HEK293T (cell line): ENCODE data around the gene CTPS1.

Experiments used
- CTCF ChIA-PET: fragments of 350-600 bp; formaldehyde crosslinking; extraction: SDS; loops from one replicate; lab custom pipeline; 2021; ENCODE audit warnings: antibody characterized with exemption, inconsistent platforms; lab: Yijun Ruan, JAX
- POLR2A ChIA-PET: fragments of 350-600 bp; formaldehyde crosslinking; extraction: SDS; loops from one replicate; lab custom pipeline; 2020; ENCODE audit warnings: antibody characterized with exemption, inconsistent platforms; lab: Yijun Ruan, JAX
- DNase-seq: peaks from one replicate; pipeline ENCODE4 v3.0.0; 2012; ENCODE audit warnings: mixed read lengths; ENCODE audit errors: extremely low spot score
- ARNT ChIP-seq: fragments of 450-650 bp; IDR thresholded peaks from 2 replicates; pipeline ENCODE4 v1.6.1; 2017; ENCODE audit warnings: mild to moderate bottlenecking
- BHLHE40 ChIP-seq: fragments of 450-650 bp; IDR thresholded peaks from 2 replicates; pipeline ENCODE4 v1.6.1; 2016; ENCODE audit warnings: mild to moderate bottlenecking, moderate library complexity, borderline replicate concordance
- CTBP1 ChIP-seq: fragments of 450-650 bp; IDR thresholded peaks from 2 replicates; pipeline ENCODE4 v1.6.1; 2016; ENCODE audit warnings: borderline replicate concordance
- ELF4 ChIP-seq: fragments of 450-650 bp; IDR thresholded peaks from 2 replicates; pipeline ENCODE4 v1.6.1; 2017; ENCODE audit warnings: antibody characterized with exemption
- FOXA1 ChIP-seq: fragments of 450-650 bp; IDR thresholded peaks from 2 replicates; pipeline ENCODE4 v1.6.1; 2016; ENCODE audit warnings: mild to moderate bottlenecking
- FOXK2 ChIP-seq: fragments of 450-650 bp; IDR thresholded peaks from 2 replicates; pipeline ENCODE4 v1.6.1; 2016; ENCODE audit warnings: mild to moderate bottlenecking
- FOXM1 ChIP-seq: fragments of 450-650 bp; IDR thresholded peaks from 2 replicates; pipeline ENCODE4 v1.6.1; 2017; ENCODE audit warnings: mild to moderate bottlenecking, borderline replicate concordance
- HDGF ChIP-seq: fragments of 450-650 bp; IDR thresholded peaks from 2 replicates; pipeline ENCODE4 v1.6.1; 2017; ENCODE audit warnings: antibody characterized with exemption, borderline replicate concordance
- L3MBTL2 ChIP-seq: fragments of 450-650 bp; conservative IDR thresholded peaks from 2 replicates; pipeline ENCODE4 v1.6.1; 2016; ENCODE audit warnings: mild to moderate bottlenecking
- LEF1 ChIP-seq: fragments of 450-650 bp; IDR thresholded peaks from 2 replicates; pipeline ENCODE4 v1.6.1; 2017; ENCODE audit warnings: mild to moderate bottlenecking, borderline replicate concordance
- NFRKB ChIP-seq: fragments of 450-650 bp; IDR thresholded peaks from 2 replicates; pipeline ENCODE4 v1.6.1; 2016; ENCODE audit warnings: mild to moderate bottlenecking, moderate library complexity
- PKNOX1 ChIP-seq: fragments of 450-650 bp; IDR thresholded peaks from 2 replicates; pipeline ENCODE4 v1.6.1; 2016
- SP1 ChIP-seq: fragments of 450-650 bp; IDR thresholded peaks from 2 replicates; pipeline ENCODE4 v1.6.1; 2017
- SUZ12 ChIP-seq: fragments of 450-650 bp; IDR thresholded peaks from 2 replicates; pipeline ENCODE4 v1.6.1; 2016; ENCODE audit warnings: mild to moderate bottlenecking
- TARDBP ChIP-seq: fragments of 450-650 bp; IDR thresholded peaks from 2 replicates; pipeline ENCODE4 v1.6.1; 2016
- ZNF384 ChIP-seq: fragments of 450-650 bp; IDR thresholded peaks from 2 replicates; pipeline ENCODE4 v1.6.1; 2016

The CTPS1 gene

GRCh38 chr1:41028034-41028642 lies 48.6 kb downstream of the CTPS1 start:
- no peak for TF ChIP-seq FOXK2
- TF ChIP-seq ZNF384 = no peak
- TF ChIP-seq PKNOX1 = no peak
- ChIA-PET POLR2A (no interaction called here), CTCF (no interaction called here)
- DNase-seq = no peak

GRCh38 chr1:41030872-41031616 lies 51.5 kb downstream of the CTPS1 start:
- ChIA-PET CTCF (no interaction called here), POLR2A (no interaction called here)
- DNase-seq = no peak
- no peak for TF ChIP-seq FOXM1
- no peak for TF ChIP-seq CTBP1
- no peak for TF ChIP-seq FOXA1
- TF ChIP-seq SUZ12 = no peak
- TF ChIP-seq FOXK2 = no peak
- no peak for TF ChIP-seq ELF4
- no peak for TF ChIP-seq ARNT
- no peak for TF ChIP-seq SP1
- TF ChIP-seq NFRKB = no peak
- no peak for TF ChIP-seq ZNF384
- no peak for TF ChIP-seq HDGF
- no peak for TF ChIP-seq LEF1
- TF ChIP-seq L3MBTL2 = no peak
- no peak for TF ChIP-seq PKNOX1
- TF ChIP-seq TARDBP = no peak
- TF ChIP-seq BHLHE40 = no peak

- DNase-seq = no peak
- POLR2A ChIA-PET = no interaction called here
- TF ChIP-seq PKNOX1 (no peak), FOXM1 (no peak)
- CTCF ChIA-PET = no interaction called here
These were observed 52.7 kb downstream of the CTPS1 start for GRCh38 chr1:41032147-41032546.

- TF ChIP-seq NFRKB = no peak
- TF ChIP-seq BHLHE40 = no peak
- no peak for TF ChIP-seq LEF1
- no peak for TF ChIP-seq SP1
- no peak for TF ChIP-seq FOXA1
- no peak for TF ChIP-seq L3MBTL2
- TF ChIP-seq FOXM1 = no peak
- no peak for DNase-seq
- CTCF ChIA-PET = no interaction called here
- POLR2A ChIA-PET = no interaction called here
These were observed 53.8 kb downstream of the CTPS1 start for GRCh38 chr1:41033272-41033671.

- CTCF ChIA-PET = no interaction called here
- TF ChIP-seq BHLHE40 (no peak), TARDBP (no peak), PKNOX1 (no peak), SUZ12 (no peak), CTBP1 (no peak), LEF1 (no peak), FOXK2 (no peak), ARNT (no peak), NFRKB (no peak), HDGF (no peak), SP1 (no peak), L3MBTL2 (no peak), FOXM1 (no peak)
- POLR2A ChIA-PET = no interaction called here
- DNase-seq = no peak
These were observed 57.8 kb downstream of the CTPS1 start for GRCh38 chr1:41037116-41037903.

- ChIA-PET CTCF (interaction anchor here (1.0 kb wide), 1 partner anchor 22 kb away, joined by 7 read pairs; no protein-coding TSS in a partner anchor), POLR2A (no interaction called here)
- TF ChIP-seq L3MBTL2 (no peak), ELF4 (no peak), ARNT (no peak), NFRKB (no peak), FOXM1 (no peak), ZNF384 (no peak), PKNOX1 (no peak), CTBP1 (no peak), SUZ12 (no peak), FOXA1 (no peak), FOXK2 (no peak), SP1 (no peak), BHLHE40 (no peak), LEF1 (no peak), TARDBP (no peak), HDGF (no peak)
- no peak for DNase-seq
These were observed 58.6 kb downstream of the CTPS1 start for GRCh38 chr1:41038110-41038509.
